OCI-LY7 (cell line): ENCODE data around the gene FASTKD2. TPM values are rescaled to one million over a fixed set of nuclear protein-coding genes. Genes with fewer than 3 reads are reported as not detected.
A peak's percentile ranks its signal among the peaks of the same experiment; 100 is the strongest.

Source experiments
- BruUV-seq: library from RNA; stranded (reverse); fragments of 400-500 nt; replicated peaks from 2 replicates; lab custom pipeline; 2021; lab: Mats Ljungman, UMichigan
- CTCF ChIA-PET: fragments of 300-600 bp; sonication (Branson Sonifier 250); formaldehyde crosslinking; loops from one replicate; lab custom pipeline; 2022; ENCODE audit warnings: antibody characterized with exemption; ENCODE audit not compliant: unreplicated experiment; lab: Charles Lee
- POLR2A ChIA-PET: fragments of 300-600 bp; sonication (Branson Sonifier 250); formaldehyde crosslinking; loops from one replicate; lab custom pipeline; 2022; ENCODE audit warnings: antibody characterized with exemption; lab: Charles Lee
- DNase-seq: peaks from one replicate; pipeline ENCODE4 v3.0.0-alpha.2; 2015; ENCODE audit warnings: low spot score
- H2AFZ ChIP-seq: fragments of 200-600 bp; sonication (generic), shearing (Covaris generic); 2 replicates; pipeline ENCODE4 v1.6.1; 2014; ENCODE audit warnings: mild to moderate bottlenecking, antibody characterized with exemption, low read length, moderate library complexity
- H3K27ac ChIP-seq: fragments of 200-600 bp; sonication (generic); 2 replicates; pipeline ENCODE4 v1.5.1; 2014; ENCODE audit warnings: mixed run types, low read depth, mild to moderate bottlenecking, moderate library complexity, low read length, inconsistent platforms; ENCODE audit not compliant: poor library complexity, severe bottlenecking
- H3K36me3 ChIP-seq: fragments of 200-600 bp; sonication (generic); 2 replicates; pipeline ENCODE4 v1.6.1; 2014; ENCODE audit warnings: mild to moderate bottlenecking, antibody characterized with exemption, low read length, moderate library complexity, mixed read lengths; ENCODE audit not compliant: insufficient read depth
- H3K4me1 ChIP-seq: fragments of 200-600 bp; sonication (generic); 2 replicates; pipeline ENCODE4 v1.5.1; 2014; ENCODE audit warnings: mild to moderate bottlenecking, low read length; ENCODE audit not compliant: insufficient read depth, poor library complexity, severe bottlenecking
- H3K4me2 ChIP-seq: fragments of 200-600 bp; sonication (generic); 2 replicates; pipeline ENCODE4 v1.6.1; 2014; ENCODE audit warnings: mild to moderate bottlenecking, low read length
- H3K4me3 ChIP-seq: fragments of 200-600 bp; sonication (generic); 2 replicates; pipeline ENCODE4 v1.5.1; 2014; ENCODE audit warnings: mild to moderate bottlenecking, low read depth, low read length; ENCODE audit not compliant: poor library complexity, severe bottlenecking
- H3K79me2 ChIP-seq: fragments of 200-600 bp; sonication (generic); 2 replicates; pipeline ENCODE4 v1.6.1; 2016; ENCODE audit warnings: low read depth, mild to moderate bottlenecking, low read length, moderate library complexity, mixed read lengths; ENCODE audit not compliant: insufficient read depth
- H3K9me2 ChIP-seq: fragments of 200-600 bp; sonication (generic); 2 replicates; pipeline ENCODE4 v1.6.1; 2016; ENCODE audit warnings: mild to moderate bottlenecking, low read length, mixed read lengths; ENCODE audit not compliant: insufficient read depth
- H3K9me3 ChIP-seq: fragments of 200-600 bp; sonication (generic); 2 replicates; pipeline ENCODE4 v1.6.1; 2014; ENCODE audit warnings: mild to moderate bottlenecking, mixed run types, low read length, mixed read lengths
- H4K20me1 ChIP-seq: fragments of 200-600 bp; sonication (generic); 2 replicates; pipeline ENCODE4 v1.6.1; 2014; ENCODE audit warnings: mild to moderate bottlenecking, antibody characterized with exemption, low read length, moderate library complexity, mixed read lengths; ENCODE audit not compliant: insufficient read depth
- CTCF ChIP-seq: fragments of 200-600 bp; sonication (generic); conservative IDR thresholded peaks from 2 replicates; pipeline ENCODE4 v1.5.1; 2014; ENCODE audit warnings: mild to moderate bottlenecking, antibody characterized with exemption, low read length, moderate library complexity, mixed read lengths
- EZH2phosphoT487 ChIP-seq: fragments of 200-600 bp; sonication (generic); IDR thresholded peaks from 2 replicates; pipeline ENCODE4 v1.6.1; 2018; ENCODE audit warnings: low read depth, borderline replicate concordance, mild to moderate bottlenecking, mixed run types, antibody characterized with exemption, low read length, moderate library complexity, mixed read lengths
- intact Hi-C: fragments of 100-400 bp; cut with micrococcal nuclease; formaldehyde crosslinking; loops from one replicate; pipeline ENCODE4 v1.10.0; 2022; ENCODE audit not compliant: unreplicated experiment
- microRNA-seq: library from miRNA; unstranded; fragments of <30 nt; microRNA quantifications from one replicate; pipeline ENCODE4 v1.2.0, GENCODE V29; 2022; ENCODE audit warnings: borderline replicate concordance
- small RNA-seq: library from RNA; depleted of rRNA; stranded (forward); fragments of <200 nt; gene quantifications from one replicate; pipeline ENCODE3, GENCODE V24; 2014
- total RNA-seq, 2 experiments: library from RNA; depleted of rRNA in 1 of 2; stranded (reverse); fragments of >200 nt in 1 of 2; shearing (Covaris generic) in 1 of 2; gene quantifications; 2 replicates each; pipeline ENCODE4 v1.2.3, GENCODE V29; 2014 to 2022

The FASTKD2 gene
- total RNA-seq, 2 experiments from 2014 or later: 17.0 to 20.9 TPM

DNA sequence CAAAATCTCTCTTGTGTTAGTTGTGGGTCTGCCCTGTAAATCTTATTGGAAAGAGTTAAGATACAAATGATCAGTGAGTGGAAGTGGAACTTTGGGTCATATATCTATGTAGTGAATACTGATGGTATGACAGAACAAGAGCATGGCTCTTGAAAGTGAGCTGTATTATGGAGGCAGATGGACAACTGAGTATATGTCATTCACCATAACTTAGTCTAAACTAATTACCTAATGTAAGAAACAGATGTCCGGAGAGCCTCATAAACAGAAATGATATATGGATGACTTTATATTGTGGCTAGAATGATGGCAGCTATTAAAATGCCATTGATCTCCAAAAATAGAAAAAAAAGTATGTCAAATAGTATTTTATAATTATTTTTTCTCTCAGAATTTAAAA is 72.4 kb downstream of the FASTKD2 start:
- H3K27ac ChIP-seq: no peak overlapping the region
- H3K79me2 ChIP-seq: no peaks in the 10 kb centered on the region
- no peak overlapping the region for H3K4me2 ChIP-seq
- CTCF ChIA-PET: no interaction called here
- no peaks in the 10 kb centered on the region for H3K36me3 ChIP-seq
- DNase-seq: no peak
- H3K4me1 ChIP-seq: no peaks in the 10 kb centered on the region
- BruUV-seq: no TSS peak
- intact Hi-C loops: no loop called here
- TF ChIP-seq CTCF (no peak), EZH2phosphoT487 (no peak)
- H3K9me2 ChIP-seq: no peaks in the 10 kb centered on the region
- H3K9me3 ChIP-seq: no peaks in the 10 kb centered on the region
- POLR2A ChIA-PET: interaction anchor here (0.5 to 0.6 kb wide), 2 partner anchors 57 to 1542 kb away, joined by 3 to 8 read pairs; no protein-coding TSS in a partner anchor
- no peak overlapping the region for H2AFZ ChIP-seq
- H3K4me3 ChIP-seq: no peak overlapping the region
- H4K20me1 ChIP-seq: no peaks in the 10 kb centered on the region

GRCh38 chr2:206838690-206839089 is 73.3 kb downstream of the FASTKD2 start:
- BruUV-seq: no TSS peak
- Histone ChIP-seq H3K4me1 (no peaks in the 10 kb centered on the region), H3K27ac (no peak overlapping the region), H3K9me3 (no peaks in the 10 kb centered on the region), H3K4me3 (no peak overlapping the region), H3K4me2 (no peak overlapping the region), H2AFZ (no peak overlapping the region), H3K9me2 (no peaks in the 10 kb centered on the region), H3K36me3 (no peaks in the 10 kb centered on the region), H4K20me1 (no peaks in the 10 kb centered on the region), H3K79me2 (no peaks in the 10 kb centered on the region)
- DNase-seq: no peak
- intact Hi-C loops: no loop called here
- POLR2A ChIA-PET: no interaction called here
- CTCF ChIA-PET: no interaction called here
- TF ChIP-seq CTCF: no peak
- no peak for TF ChIP-seq EZH2phosphoT487

- Histone ChIP-seq H4K20me1 (no peaks in the 10 kb centered on the region), H2AFZ (no peak overlapping the region), H3K9me3 (no peaks in the 10 kb centered on the region), H3K4me2 (no peak overlapping the region), H3K4me3 (no peak overlapping the region), H3K4me1 (no peaks in the 10 kb centered on the region), H3K9me2 (no peaks in the 10 kb centered on the region), H3K79me2 (no peaks in the 10 kb centered on the region), H3K27ac (no peak overlapping the region), H3K36me3 (no peaks in the 10 kb centered on the region)
- ChIA-PET POLR2A (interaction anchor here (0.6 to 0.7 kb wide), 2 partner anchors 142 to 715 kb away, joined by 3 read pairs; no protein-coding TSS in a partner anchor), CTCF (no interaction called here)
- TF ChIP-seq EZH2phosphoT487: no peak
- peak; percentile 22; the same call in 1 of the 2 replicates for TF ChIP-seq CTCF
- intact Hi-C loops: no loop called here
- no TSS peak for BruUV-seq
- no peak for DNase-seq
Measured at GRCh38 chr2:206840999-206841398, 75.6 kb downstream of the FASTKD2 start.

Small RNA genes lying within 50 kb of the gene (microRNA-seq; reads per million reads assigned to microRNA genes)
- gene MIR3130-1 (not detected), gene MIR3130-2 (not detected)

Small RNA genes lying within 50 kb of the gene (small RNA-seq; reads per million reads assigned to genes)
- not detected for gene MIR3130-2

Other genes with a start within 250 kb of the FASTKD2 start
- not detected in 2 replicates for gene FAM237A, start 123.1 kb upstream of the FASTKD2 start, total RNA-seq (2014; rRNA removed; shearing (Covaris generic))
- gene FAM237A, start 123.1 kb upstream of the FASTKD2 start, total RNA-seq (2022): not detected in 2 replicates
- gene DYTN, start 47.2 kb upstream of the FASTKD2 start, total RNA-seq (2014; rRNA removed; shearing (Covaris generic)): not detected in 2 replicates
- not detected in 2 replicates for gene DYTN, start 47.2 kb upstream of the FASTKD2 start, total RNA-seq (2022)
- 0.23 and 0.28 TPM in 2 replicates for gene MDH1B, start 278 bp upstream of the FASTKD2 start, total RNA-seq (2014; rRNA removed; shearing (Covaris generic))
- 0.19 and 0.37 TPM in 2 replicates for gene MDH1B, start 278 bp upstream of the FASTKD2 start, total RNA-seq (2022)
- gene CPO, start 173.9 kb downstream of the FASTKD2 start, total RNA-seq (2014; rRNA removed; shearing (Covaris generic)): not detected in 2 replicates
- gene CPO, start 173.9 kb downstream of the FASTKD2 start, total RNA-seq (2022): not detected in 2 replicates